LNCAP (cell line): Measurements from ENCODE around the gene HBA2.

Experiments
- CTCF ChIP-seq: fragments of 450-650 bp; IDR thresholded peaks from 2 replicates; pipeline ENCODE4 v1.5.1; 2017; ENCODE audit warnings: mild to moderate bottlenecking

HBA2 gene

GRCh38 chr16:140175-140857 lies 32.4 kb upstream of the HBA2 start:
- TF ChIP-seq CTCF = no peak

GRCh38 chr16:142405-142967 lies 30.2 kb upstream of the HBA2 start:
- no peak for TF ChIP-seq CTCF

- no peak for TF ChIP-seq CTCF
Observed at GRCh38 chr16:143047-143446, 29.6 kb upstream of the HBA2 start.

- TF ChIP-seq CTCF = no peak
Observed at GRCh38 chr16:143456-143855, 29.2 kb upstream of the HBA2 start.

GRCh38 chr16:144797-145252 lies 27.9 kb upstream of the HBA2 start:
- no peak for TF ChIP-seq CTCF

GRCh38 chr16:146646-147045 lies 26.0 kb upstream of the HBA2 start:
- TF ChIP-seq CTCF = no peak

- TF ChIP-seq CTCF = no peak
Observed at GRCh38 chr16:149024-149660, 23.5 kb upstream of the HBA2 start.
